Peyer's patch (tissue), 4 donors: ENCODE measurements around the gene FBLN5. TPM values are rescaled to one million over a fixed set of nuclear protein-coding genes. Genes with fewer than 3 reads are reported as not detected.

Experiments used
- DNase-seq, 3 donors: peaks; one replicate each; pipeline ENCODE4 v3.0.0-alpha.2; 2017 to 2019
- H3K27ac ChIP-seq, 4 donors: fragments of 200-600 bp; sonication (generic); one replicate each; pipeline ENCODE4 v1.5.1; 2016 to 2019
- H3K27me3 ChIP-seq, 2 donors: fragments of 200-600 bp; sonication (generic); one replicate each; pipeline ENCODE4 v1.5.1; 2019
- H3K36me3 ChIP-seq, 3 donors: fragments of 200-600 bp; sonication (generic); one replicate each; pipeline ENCODE4 v1.5.1; 2016 to 2019
- H3K4me1 ChIP-seq, 4 donors: fragments of 200-600 bp; sonication (generic); one replicate each; pipeline ENCODE4 v1.5.1; 2016 to 2019
- H3K4me3 ChIP-seq, 4 donors: fragments of 200-600 bp; sonication (generic); 1 replicate in 3 of 4; 2 replicates in 1 of 4; pipeline ENCODE4 v1.5.1; 2016 to 2019; ENCODE audit warnings: mild to moderate bottlenecking in 1 of 4
- H3K9me3 ChIP-seq, 4 donors: fragments of 200-600 bp; sonication (generic); one replicate each; pipeline ENCODE4 v1.5.1; 2016 to 2019; ENCODE audit warnings: mild to moderate bottlenecking in 1 of 4
- CTCF ChIP-seq, 6 experiments: fragments of 450-650 bp in 4 of 6; fragments of 200-600 bp in 2 of 6; sonication (generic) in 1 of 6; IDR thresholded peaks; one replicate each; pipeline ENCODE4 v1.5.1; 2017 to 2019; ENCODE audit warnings: antibody characterized with exemption in 6 of 6, mild to moderate bottlenecking in 3 of 6, moderate library complexity in 1 of 6
- POLR2A ChIP-seq, 2 donors: fragments of 450-650 bp; IDR thresholded peaks; one replicate each; pipeline ENCODE4 v1.5.1; 2017; ENCODE audit warnings: antibody characterized with exemption in 2 of 2, mild to moderate bottlenecking in 2 of 2, moderate library complexity in 2 of 2
- total RNA-seq, 4 donors: library from RNA; depleted of rRNA; stranded (reverse); fragments of >200 nt; gene quantifications; one replicate each; pipeline ENCODE4 v1.1.0, GENCODE V29; 2016

Gene FBLN5
- total RNA-seq, 4 donors from 2014 or later: 30.5 to 61.1 (median 51.2) TPM

DNA sequence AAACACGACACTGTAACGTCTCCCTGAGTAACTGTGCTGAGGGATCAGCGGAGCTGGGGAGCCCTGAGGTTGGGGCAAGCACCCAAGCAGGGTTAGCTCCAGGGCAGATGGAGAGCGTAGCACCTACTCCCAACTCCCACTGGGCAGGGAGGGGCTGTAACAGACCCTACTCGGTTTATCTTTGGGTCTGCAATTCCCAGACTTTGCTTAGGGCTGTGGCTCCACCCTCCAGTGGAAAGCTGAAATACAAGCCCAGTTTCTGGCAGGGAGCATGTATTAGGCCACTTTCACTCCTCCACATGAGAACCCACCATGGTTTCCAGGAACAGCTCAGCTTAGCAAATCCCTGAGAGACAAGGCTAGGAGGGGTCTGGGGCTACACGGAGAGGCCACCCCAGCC is 62.8 kb downstream of the FBLN5 start:
- no peak overlapping the region for H3K4me3 ChIP-seq
- peaks cover 0 to 5% (median 0%) of the 10 kb centered on the region in 3 donors for H3K36me3 ChIP-seq
- H3K27ac ChIP-seq: peak overlapping the region in 1 of 4 donors; percentile 18
- TF ChIP-seq CTCF (IDR thresholded peaks at IDR 0.05) (no peak), POLR2A (IDR thresholded peaks at IDR 0.05) (no peak)
- H3K27me3 ChIP-seq: no peaks in the 10 kb centered on the region
- H3K4me1 ChIP-seq: peaks cover 0 to 4% (median 1%) of the 10 kb centered on the region in 4 donors
- no peaks in the 10 kb centered on the region for H3K9me3 ChIP-seq
- no peak for DNase-seq

- H3K4me1 ChIP-seq: no peaks in the 10 kb centered on the region
- TF ChIP-seq CTCF (IDR thresholded peaks at IDR 0.05): no peak
- TF ChIP-seq POLR2A (IDR thresholded peaks at IDR 0.05): no peak
- peaks cover 0 to 5% (median 0%) of the 10 kb centered on the region in 3 donors for H3K36me3 ChIP-seq
- H3K9me3 ChIP-seq: no peaks in the 10 kb centered on the region
- no peaks in the 10 kb centered on the region for H3K27me3 ChIP-seq
- peak overlapping the region in 3 of 4 donors; percentile 6 to 28 (median 18) for H3K27ac ChIP-seq
- no peak overlapping the region for H3K4me3 ChIP-seq
- DNase-seq: no peak
Measured at GRCh38 chr14:91883753-91884152, 63.7 kb downstream of the FBLN5 start.

- Histone ChIP-seq H3K4me1 (no peaks in the 10 kb centered on the region), H3K9me3 (no peaks in the 10 kb centered on the region), H3K4me3 (no peak overlapping the region), H3K36me3 (peaks cover 0 to 5% (median 0%) of the 10 kb centered on the region in 3 donors), H3K27ac (no peak overlapping the region), H3K27me3 (no peaks in the 10 kb centered on the region)
- DNase-seq: no peak
- no peak for TF ChIP-seq POLR2A (IDR thresholded peaks at IDR 0.05)
Measured at GRCh38 chr14:91882776-91883175, 64.7 kb downstream of the FBLN5 start.

- no peak overlapping the region for H3K27ac ChIP-seq
- no peak for DNase-seq
- no peaks in the 10 kb centered on the region for H3K27me3 ChIP-seq
- no peaks in the 10 kb centered on the region for H3K9me3 ChIP-seq
- no peak overlapping the region for H3K4me3 ChIP-seq
- no peaks in the 10 kb centered on the region for H3K4me1 ChIP-seq
- TF ChIP-seq POLR2A (IDR thresholded peaks at IDR 0.05) (no peak), CTCF (IDR thresholded peaks at IDR 0.05) (no peak)
- H3K36me3 ChIP-seq: peaks cover 0 to 5% (median 0%) of the 10 kb centered on the region in 3 donors
Measured at GRCh38 chr14:91882369-91882768, 65.1 kb downstream of the FBLN5 start.

- H3K27ac ChIP-seq: no peak overlapping the region
Measured at GRCh38 chr14:91879196-91879595, 68.3 kb downstream of the FBLN5 start.

GRCh38 chr14:91878274-91878673 is 69.2 kb downstream of the FBLN5 start:
- no peak for TF ChIP-seq POLR2A (IDR thresholded peaks at IDR 0.05)
- no peak for TF ChIP-seq CTCF (IDR thresholded peaks at IDR 0.05)
- H3K4me1 ChIP-seq: peaks cover 0 to 10% (median 5%) of the 10 kb centered on the region in 4 donors
- H3K27me3 ChIP-seq: no peaks in the 10 kb centered on the region
- H3K9me3 ChIP-seq: no peaks in the 10 kb centered on the region
- no peak overlapping the region for H3K27ac ChIP-seq
- H3K4me3 ChIP-seq: no peak overlapping the region
- no peak for DNase-seq
- peaks cover 0 to 5% (median 0%) of the 10 kb centered on the region in 3 donors for H3K36me3 ChIP-seq

More at GRCh38 chr14:91879196-91879595, 68.3 kb downstream of the FBLN5 start:
- TF ChIP-seq CTCF (IDR thresholded peaks at IDR 0.05) (no peak), POLR2A (IDR thresholded peaks at IDR 0.05) (no peak)
- no peak for DNase-seq
- H3K4me3 ChIP-seq: no peak overlapping the region
- no peaks in the 10 kb centered on the region for H3K27me3 ChIP-seq
- peaks cover 0 to 5% (median 0%) of the 10 kb centered on the region in 3 donors for H3K36me3 ChIP-seq
- H3K9me3 ChIP-seq: no peaks in the 10 kb centered on the region
- peaks cover 0 to 3% (median under 1%) of the 10 kb centered on the region in 4 donors for H3K4me1 ChIP-seq
